Right ventricle myocardium inferior (tissue), 1 donor: ENCODE measurements around the gene STON1. TPM values are rescaled to one million over a fixed set of nuclear protein-coding genes. Genes with fewer than 3 reads are reported as not detected.

Experiments
- total RNA-seq: library from RNA; stranded (reverse); fragmentation: NEBNext Ultra II Directional; extraction: Animal tissue kit (Norgen Biotek cat#: 25700); gene quantifications from one replicate; pipeline ENCODE4 v1.2.1, GENCODE V29; 2021
- donor health status: DM: no; HTN: yes; CAD: no; lungs with severe emphysema.

Gene STON1
- total RNA-seq, 1 donor from 2014 or later = 8.0 TPM

Other genes with a start within 250 kb of the STON1 start
- gene FOXN2, start 215.5 kb upstream of the STON1 start, total RNA-seq = 10.5 TPM
- 9.5 TPM for gene PPP1R21, start 89.4 kb upstream of the STON1 start, total RNA-seq
- not detected for gene GTF2A1L, start 87.7 kb downstream of the STON1 start, total RNA-seq
- gene LHCGR, start 225.6 kb downstream of the STON1 start, total RNA-seq = 0.11 TPM